Medulla oblongata (tissue), 1 donor: Measurements from ENCODE around the gene CCDC51.

Experiments used
- DNase-seq: peaks from one replicate; pipeline ENCODE4 v3.0.0-alpha.2; 2015; ENCODE audit errors: extremely low spot score

CCDC51 gene

GRCh38 chr3:48419149-48419548 lies 20.8 kb downstream of the CCDC51 start:
- no peak for DNase-seq

GRCh38 chr3:48418651-48419050 lies 21.3 kb downstream of the CCDC51 start:
- DNase-seq: no peak

- no peak for DNase-seq
These were observed 21.8 kb downstream of the CCDC51 start for GRCh38 chr3:48418140-48418539.

- DNase-seq: no peak
These were observed 22.3 kb downstream of the CCDC51 start for GRCh38 chr3:48417529-48418108.

GRCh38 chr3:48416546-48416945 lies 23.4 kb downstream of the CCDC51 start:
- no peak for DNase-seq

- DNase-seq: no peak
These were observed 23.8 kb downstream of the CCDC51 start for GRCh38 chr3:48416091-48416505.

- no peak for DNase-seq
These were observed 24.5 kb downstream of the CCDC51 start for GRCh38 chr3:48415251-48415953.

GRCh38 chr3:48414376-48415250 lies 25.3 kb downstream of the CCDC51 start:
- DNase-seq: peak; percentile 53

- DNase-seq: no peak
These were observed 26.3 kb downstream of the CCDC51 start for GRCh38 chr3:48413611-48414010.

GRCh38 chr3:48413086-48413485 lies 26.8 kb downstream of the CCDC51 start:
- no peak for DNase-seq

GRCh38 chr3:48412375-48413001 lies 27.4 kb downstream of the CCDC51 start:
- no peak for DNase-seq

- no peak for DNase-seq
These were observed 28.1 kb downstream of the CCDC51 start for GRCh38 chr3:48411606-48412374.

GRCh38 chr3:48411041-48411588 lies 28.8 kb downstream of the CCDC51 start:
- no peak for DNase-seq

- DNase-seq: no peak
These were observed 29.5 kb downstream of the CCDC51 start for GRCh38 chr3:48410205-48411040.

GRCh38 chr3:48409291-48410201 lies 30.4 kb downstream of the CCDC51 start:
- DNase-seq: no peak

- DNase-seq: no peak
These were observed 31.1 kb downstream of the CCDC51 start for GRCh38 chr3:48408823-48409281.

- no peak for DNase-seq
These were observed 32.3 kb downstream of the CCDC51 start for GRCh38 chr3:48407542-48408099.
